Astrocyte (in vitro differentiated cells and primary cell): ENCODE results near the gene PPP1R36. TPM values are rescaled to one million over a fixed set of nuclear protein-coding genes. Genes with fewer than 3 reads are reported as not detected.
A peak's percentile ranks its signal among the peaks of the same experiment; 100 is the strongest.

ENCODE experiments used
- DNase-seq: peaks from one replicate; pipeline ENCODE4 v3.0.0-alpha.2; 2010; ENCODE audit warnings: low read depth
- FAIRE-seq: peaks from 2 replicates; lab custom pipeline; 2011; peaks lifted over from hg19 to GRCh38; lab: Jason Lieb, UNC
- H2AFZ ChIP-seq: 2 replicates; pipeline ENCODE4 v1.6.0; 2012; ENCODE audit warnings: low read depth, low read length, inconsistent platforms
- H3K27ac ChIP-seq: 2 replicates; pipeline ENCODE4 v1.5.1; 2011; ENCODE audit warnings: low read depth, low read length, inconsistent platforms
- H3K27me3 ChIP-seq: 2 replicates; pipeline ENCODE4 v1.6.0; 2011; ENCODE audit warnings: low read length, inconsistent platforms; ENCODE audit not compliant: insufficient read depth
- H3K36me3 ChIP-seq: 2 replicates; pipeline ENCODE4 v1.5.1; 2011; ENCODE audit warnings: low read length, inconsistent platforms; ENCODE audit not compliant: insufficient read depth
- H3K4me1 ChIP-seq: 2 replicates; pipeline ENCODE4 v1.5.1; 2011; ENCODE audit warnings: low read length, inconsistent platforms; ENCODE audit not compliant: insufficient read depth
- H3K4me2 ChIP-seq: 2 replicates; pipeline ENCODE4 v1.6.0; 2012; ENCODE audit warnings: low read length, inconsistent platforms
- H3K4me3 ChIP-seq: 2 replicates; pipeline ENCODE4 v1.5.1; 2011; ENCODE audit warnings: low read depth, mild to moderate bottlenecking, low read length, inconsistent platforms; ENCODE audit not compliant: insufficient read depth
- H3K79me2 ChIP-seq: 2 replicates; pipeline ENCODE4 v1.6.0; 2012; ENCODE audit warnings: mild to moderate bottlenecking, low read length, inconsistent platforms; ENCODE audit not compliant: insufficient read depth
- H3K9ac ChIP-seq: 2 replicates; pipeline ENCODE4 v1.6.0; 2012; ENCODE audit warnings: mild to moderate bottlenecking, low read length, inconsistent platforms
- H3K9me3 ChIP-seq: 2 replicates; pipeline ENCODE4 v1.5.1; 2012; ENCODE audit warnings: low read depth, mild to moderate bottlenecking, low read length, inconsistent platforms; ENCODE audit not compliant: insufficient read depth
- H4K20me1 ChIP-seq: 2 replicates; pipeline ENCODE4 v1.6.0; 2012; ENCODE audit warnings: low read length, inconsistent platforms; ENCODE audit not compliant: insufficient read depth
- H3K27ac Mint-ChIP-seq: one replicate; pipeline ENCODE4 v1.8.0; 2021; ENCODE audit warnings: mild to moderate bottlenecking, mixed read lengths; ENCODE audit not compliant: unreplicated experiment
- H3K27me3 Mint-ChIP-seq: one replicate; pipeline ENCODE4 v1.8.0; 2021; ENCODE audit warnings: low read depth, mixed read lengths; ENCODE audit not compliant: unreplicated experiment
- H3K36me3 Mint-ChIP-seq: one replicate; pipeline ENCODE4 v1.8.0; 2021; ENCODE audit warnings: low read depth, mixed read lengths; ENCODE audit not compliant: unreplicated experiment
- H3K4me1 Mint-ChIP-seq: one replicate; pipeline ENCODE4 v1.8.0; 2021; ENCODE audit warnings: low read depth, mixed read lengths; ENCODE audit not compliant: unreplicated experiment
- H3K4me3 Mint-ChIP-seq: one replicate; pipeline ENCODE4 v1.8.0; 2021; ENCODE audit warnings: mild to moderate bottlenecking, moderate library complexity, mixed read lengths; ENCODE audit not compliant: unreplicated experiment
- H3K9me3 Mint-ChIP-seq: one replicate; pipeline ENCODE4 v1.8.0; 2021; ENCODE audit warnings: mild to moderate bottlenecking, mixed read lengths; ENCODE audit not compliant: unreplicated experiment
- EZH2 ChIP-seq: IDR thresholded peaks from 2 replicates; pipeline ENCODE4 v1.6.1; 2012; ENCODE audit warnings: mild to moderate bottlenecking, low read length, inconsistent platforms; ENCODE audit not compliant: insufficient read depth
- total RNA-seq: library from RNA; stranded (reverse); gene quantifications from 2 replicates; pipeline ENCODE4 v1.2.1, GENCODE V29; 2021
- TF ChIP-seq, protein P1 (sequence below): IDR thresholded peaks from 2 replicates; pipeline ENCODE4 v1.5.1; 2011; ENCODE audit warnings: low read depth, mild to moderate bottlenecking, inconsistent platforms, low read length, moderate library complexity; ENCODE audit not compliant: insufficient read depth

Gene PPP1R36
- total RNA-seq, 1 donor from 2014 or later = 0.91 TPM

DNA sequence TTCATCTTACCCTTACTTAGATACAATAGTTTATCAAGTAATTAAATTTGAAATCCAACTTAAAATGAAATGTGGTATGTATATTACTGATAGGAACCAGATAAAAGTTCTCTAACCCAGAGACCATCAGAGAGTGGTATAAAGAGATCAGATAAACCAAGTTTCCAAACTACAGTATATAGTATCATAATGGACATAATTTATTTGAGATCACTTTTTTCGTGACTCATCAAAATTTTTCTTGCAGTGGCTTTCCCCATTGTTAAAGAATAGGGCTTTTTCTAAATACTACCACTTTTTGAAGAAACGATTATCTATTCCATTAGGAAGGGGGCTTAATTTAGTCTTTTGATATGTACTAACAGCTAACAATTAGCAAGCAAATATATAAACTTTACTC is 24.4 kb upstream of the PPP1R36 start:
- H3K27me3 ChIP-seq = no peaks in the 10 kb centered on the region
- DNase-seq = no peak

DNA sequence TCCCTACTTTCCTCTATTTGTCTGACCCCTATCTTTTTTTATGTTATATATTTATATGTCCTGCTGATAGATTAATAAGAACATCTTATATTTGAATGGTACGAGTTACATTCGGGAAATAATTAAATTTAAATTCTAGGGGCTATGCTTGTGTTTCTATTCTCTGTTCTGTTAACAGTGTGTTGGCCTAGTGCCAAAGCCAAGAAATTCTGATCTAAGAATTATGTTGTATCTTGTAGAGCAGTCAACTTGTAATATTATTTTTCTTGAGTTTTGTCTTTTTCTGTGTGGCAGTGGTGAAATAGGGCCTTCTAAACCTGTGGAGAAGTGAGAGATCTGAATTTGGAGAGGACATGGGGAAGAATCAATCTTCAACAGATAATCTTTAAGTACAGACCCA is 18.2 kb upstream of the PPP1R36 start:
- Histone ChIP-seq H3K27me3 (no peaks in the 10 kb centered on the region), H2AFZ (no peak overlapping the region), H3K9me3 (no peaks in the 10 kb centered on the region), H4K20me1 (peaks cover 8% of the 10 kb centered on the region), H3K36me3 (no peaks in the 10 kb centered on the region), H3K4me1 (no peaks in the 10 kb centered on the region), H3K4me3 (no peak overlapping the region), H3K27ac (no peak overlapping the region), H3K79me2 (peaks cover 4% of the 10 kb centered on the region), H3K4me2 (no peak overlapping the region), H3K9ac (no peak overlapping the region)
- Mint-ChIP-seq H3K9me3 (no peaks in the 10 kb centered on the region), H3K27ac (no peak overlapping the region), H3K4me1 (peaks cover 2% of the 10 kb centered on the region), H3K36me3 (peaks cover 11% of the 10 kb centered on the region), H3K27me3 (no peaks in the 10 kb centered on the region), H3K4me3 (no peak overlapping the region)
- DNase-seq (no peak), FAIRE-seq (no peak)
- TF ChIP-seq, protein P1, sequence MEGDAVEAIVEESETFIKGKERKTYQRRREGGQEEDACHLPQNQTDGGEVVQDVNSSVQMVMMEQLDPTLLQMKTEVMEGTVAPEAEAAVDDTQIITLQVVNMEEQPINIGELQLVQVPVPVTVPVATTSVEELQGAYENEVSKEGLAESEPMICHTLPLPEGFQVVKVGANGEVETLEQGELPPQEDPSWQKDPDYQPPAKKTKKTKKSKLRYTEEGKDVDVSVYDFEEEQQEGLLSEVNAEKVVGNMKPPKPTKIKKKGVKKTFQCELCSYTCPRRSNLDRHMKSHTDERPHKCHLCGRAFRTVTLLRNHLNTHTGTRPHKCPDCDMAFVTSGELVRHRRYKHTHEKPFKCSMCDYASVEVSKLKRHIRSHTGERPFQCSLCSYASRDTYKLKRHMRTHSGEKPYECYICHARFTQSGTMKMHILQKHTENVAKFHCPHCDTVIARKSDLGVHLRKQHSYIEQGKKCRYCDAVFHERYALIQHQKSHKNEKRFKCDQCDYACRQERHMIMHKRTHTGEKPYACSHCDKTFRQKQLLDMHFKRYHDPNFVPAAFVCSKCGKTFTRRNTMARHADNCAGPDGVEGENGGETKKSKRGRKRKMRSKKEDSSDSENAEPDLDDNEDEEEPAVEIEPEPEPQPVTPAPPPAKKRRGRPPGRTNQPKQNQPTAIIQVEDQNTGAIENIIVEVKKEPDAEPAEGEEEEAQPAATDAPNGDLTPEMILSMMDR = no peak
- TF ChIP-seq EZH2 = no peak

More for the DNA sequence above, 24.4 kb upstream of the PPP1R36 start:
- H2AFZ ChIP-seq = no peak overlapping the region
- peaks cover 29% of the 10 kb centered on the region for H3K36me3 ChIP-seq
- no peak for TF ChIP-seq EZH2
- TF ChIP-seq, protein P1 = no peak
- H3K9me3 Mint-ChIP-seq = no peaks in the 10 kb centered on the region
- peaks cover 61% of the 10 kb centered on the region for H3K79me2 ChIP-seq
- no peak overlapping the region for H3K27ac ChIP-seq
- H3K4me1 Mint-ChIP-seq = peaks cover 2% of the 10 kb centered on the region
- H3K9ac ChIP-seq = no peak overlapping the region
- H3K4me1 ChIP-seq = no peaks in the 10 kb centered on the region
- H3K9me3 ChIP-seq = no peaks in the 10 kb centered on the region
- no peak for FAIRE-seq
- no peak overlapping the region for H3K4me3 ChIP-seq
- peaks cover 15% of the 10 kb centered on the region for H3K36me3 Mint-ChIP-seq
- H3K4me3 Mint-ChIP-seq = no peak overlapping the region
- no peak overlapping the region for H3K27ac Mint-ChIP-seq
- H4K20me1 ChIP-seq = peaks cover 53% of the 10 kb centered on the region
- H3K4me2 ChIP-seq = no peak overlapping the region
- H3K27me3 Mint-ChIP-seq = no peaks in the 10 kb centered on the region

DNA sequence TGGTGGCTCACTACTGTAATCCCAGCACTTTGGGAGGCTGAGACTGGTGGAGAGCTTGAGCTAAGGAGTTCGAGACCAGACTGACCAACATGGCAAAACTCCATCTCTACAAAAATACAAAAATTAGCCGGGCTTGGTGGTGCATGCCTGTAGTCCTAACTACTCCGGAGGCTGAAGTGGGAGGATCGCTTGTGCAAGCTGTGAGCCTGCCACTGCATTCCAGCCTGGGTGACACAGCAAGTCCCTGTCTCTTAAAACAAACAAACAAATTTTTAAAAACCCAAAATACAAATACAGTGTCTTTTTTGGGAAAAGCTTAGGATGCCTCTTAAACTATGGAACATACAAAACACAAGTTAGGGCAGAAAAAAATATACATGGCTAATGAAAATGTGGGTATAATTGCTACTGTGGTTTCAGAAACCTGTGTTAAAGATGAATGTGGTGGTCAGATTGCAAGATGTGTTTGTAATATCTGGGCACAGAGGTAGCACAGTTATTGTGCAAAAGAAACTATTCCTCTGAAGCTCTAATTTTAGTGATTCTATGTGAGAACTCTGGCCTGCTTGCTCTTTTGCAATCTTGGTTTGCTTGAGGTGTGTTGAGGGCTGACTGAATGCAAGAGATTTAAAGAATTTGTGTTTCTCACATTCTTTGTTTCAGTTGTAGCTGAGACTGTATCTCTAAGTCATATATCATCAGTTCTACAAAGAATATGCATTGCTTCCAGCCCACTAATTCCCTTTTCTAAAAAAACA is 13.1 kb upstream of the PPP1R36 start:
- no peak overlapping the region for H3K4me3 Mint-ChIP-seq
- peak; percentile 43 for FAIRE-seq
- peak overlapping the region; percentile 83 for H3K27ac Mint-ChIP-seq

More for the DNA sequence above, 13.1 kb upstream of the PPP1R36 start:
- TF ChIP-seq, protein P1 = no peak
- Mint-ChIP-seq H3K27me3 (no peaks in the 10 kb centered on the region), H3K36me3 (peaks cover 5% of the 10 kb centered on the region), H3K9me3 (peaks cover 6% of the 10 kb centered on the region), H3K4me1 (peaks cover 8% of the 10 kb centered on the region)
- Histone ChIP-seq H3K4me2 (no peak overlapping the region), H3K79me2 (peaks cover 10% of the 10 kb centered on the region), H3K27ac (no peak overlapping the region), H3K27me3 (peaks cover 10% of the 10 kb centered on the region), H3K4me1 (peaks cover 10% of the 10 kb centered on the region), H3K36me3 (no peaks in the 10 kb centered on the region), H3K9me3 (peaks cover 10% of the 10 kb centered on the region), H3K4me3 (no peak overlapping the region), H2AFZ (no peak overlapping the region), H4K20me1 (peaks cover under 1% of the 10 kb centered on the region), H3K9ac (no peak overlapping the region)
- DNase-seq = peak; percentile 80
